Upper lobe of right lung (tissue), 1 donor: ENCODE measurements around the gene CLASP1. TPM values are rescaled to one million over a fixed set of nuclear protein-coding genes. Genes with fewer than 3 reads are reported as not detected.

Experiments used
- ATAC-seq: fragments of 200-7000 bp; cut with Tn5 transposase; one replicate; pipeline ENCODE4 v1.9.1; 2020; ENCODE audit warnings: mild to moderate bottlenecking, moderate library complexity
- DNase-seq: peaks from one replicate; pipeline ENCODE4 v3.0.0-alpha.2; 2020
- H3K27ac ChIP-seq: fragments of 200-600 bp; one replicate; pipeline ENCODE4 v1.8.0; 2022
- H3K27me3 ChIP-seq: fragments of 200-600 bp; one replicate; pipeline ENCODE4 v1.8.0; 2022; ENCODE audit warnings: mild to moderate bottlenecking
- H3K36me3 ChIP-seq: fragments of 200-600 bp; one replicate; pipeline ENCODE4 v1.8.0; 2022
- H3K4me1 ChIP-seq: fragments of 200-600 bp; one replicate; pipeline ENCODE4 v1.8.0; 2022
- H3K4me3 ChIP-seq: fragments of 200-600 bp; one replicate; pipeline ENCODE4 v1.8.0; 2022; ENCODE audit warnings: mild to moderate bottlenecking
- H3K9me3 ChIP-seq: fragments of 200-600 bp; one replicate; pipeline ENCODE4 v1.8.0; 2022
- CTCF ChIP-seq: fragments of 200-600 bp; IDR thresholded peaks from one replicate; pipeline ENCODE4 v1.8.0; 2022; ENCODE audit warnings: antibody characterized with exemption
- intact Hi-C: fragments of 100-400 bp; cut with DNase I; formaldehyde crosslinking; loops from one replicate; pipeline ENCODE4 v1.11.0; 2022
- total RNA-seq: library from RNA; stranded (reverse); fragmentation: NEBNext Ultra II Directional; extraction: Animal tissue kit (Norgen Biotek cat#: 25700); gene quantifications from one replicate; pipeline ENCODE4 v1.2.1, GENCODE V29; 2021
- donor health status: DM: no; HTN: yes; CAD: no; lungs with severe emphysema.

The CLASP1 gene
- total RNA-seq, 1 donor from 2014 or later: 44.5 TPM

- Histone ChIP-seq H3K4me3 (no peak overlapping the region), H3K27ac (no peak overlapping the region), H3K4me1 (peaks cover 11% of the 10 kb centered on the region), H3K36me3 (no peaks in the 10 kb centered on the region), H3K9me3 (no peaks in the 10 kb centered on the region), H3K27me3 (no peaks in the 10 kb centered on the region)
- intact Hi-C loops: no loop called here
- ATAC-seq: peak; percentile 16
- no peak for DNase-seq
- no peak for TF ChIP-seq CTCF
These were observed 58.1 kb downstream of the CLASP1 start for GRCh38 chr2:121591199-121591598.

- no peak for DNase-seq
- intact Hi-C loops: no loop called here
- Histone ChIP-seq H3K27ac (no peak overlapping the region), H3K27me3 (no peaks in the 10 kb centered on the region), H3K36me3 (no peaks in the 10 kb centered on the region), H3K4me3 (no peak overlapping the region), H3K4me1 (no peaks in the 10 kb centered on the region), H3K9me3 (no peaks in the 10 kb centered on the region)
- no peak for ATAC-seq
- no peak for TF ChIP-seq CTCF
These were observed 60.9 kb downstream of the CLASP1 start for GRCh38 chr2:121588357-121588756.

GRCh38 chr2:121587131-121587530 lies 62.1 kb downstream of the CLASP1 start:
- no peaks in the 10 kb centered on the region for H3K4me1 ChIP-seq
- ATAC-seq: no peak
- H3K9me3 ChIP-seq: no peaks in the 10 kb centered on the region
- TF ChIP-seq CTCF: no peak
- no peak overlapping the region for H3K4me3 ChIP-seq
- no peaks in the 10 kb centered on the region for H3K36me3 ChIP-seq
- DNase-seq: no peak
- intact Hi-C loops: no loop called here
- no peaks in the 10 kb centered on the region for H3K27me3 ChIP-seq
- H3K27ac ChIP-seq: no peak overlapping the region

- Histone ChIP-seq H3K4me1 (peaks cover 6% of the 10 kb centered on the region), H3K4me3 (no peak overlapping the region), H3K27ac (no peak overlapping the region), H3K9me3 (no peaks in the 10 kb centered on the region), H3K27me3 (no peaks in the 10 kb centered on the region), H3K36me3 (no peaks in the 10 kb centered on the region)
- DNase-seq (no peak), ATAC-seq (no peak)
- TF ChIP-seq CTCF: no peak
- intact Hi-C loops: no loop called here
These were observed 64.5 kb downstream of the CLASP1 start for GRCh38 chr2:121584741-121585140.

GRCh38 chr2:121583555-121583954 lies 65.7 kb downstream of the CLASP1 start:
- intact Hi-C loops: no loop called here
- no peaks in the 10 kb centered on the region for H3K27me3 ChIP-seq
- TF ChIP-seq CTCF: no peak
- no peaks in the 10 kb centered on the region for H3K9me3 ChIP-seq
- no peaks in the 10 kb centered on the region for H3K36me3 ChIP-seq
- no peak overlapping the region for H3K4me3 ChIP-seq
- no peak for DNase-seq
- H3K4me1 ChIP-seq: peaks cover 6% of the 10 kb centered on the region
- no peak overlapping the region for H3K27ac ChIP-seq
- no peak for ATAC-seq

GRCh38 chr2:121582272-121582671 lies 67.0 kb downstream of the CLASP1 start:
- no peaks in the 10 kb centered on the region for H3K27me3 ChIP-seq
- ATAC-seq (no peak), DNase-seq (no peak)
- no peaks in the 10 kb centered on the region for H3K9me3 ChIP-seq
- no peak for TF ChIP-seq CTCF
- H3K4me3 ChIP-seq: no peak overlapping the region
- intact Hi-C loops: no loop called here
- peaks cover 6% of the 10 kb centered on the region for H3K4me1 ChIP-seq
- no peaks in the 10 kb centered on the region for H3K36me3 ChIP-seq
- H3K27ac ChIP-seq: no peak overlapping the region
